Activated CD4-positive, alpha-beta memory T cell treated with anti-CD3 and anti-CD28 coated beads, Interleukin-2, amount 10 ng/mL, durations not matched to agents 7 days and 5 days (primary cell): ENCODE data around the gene MMP19. TPM values are rescaled to one million over a fixed set of nuclear protein-coding genes. Genes with fewer than 3 reads are reported as not detected.
A peak's percentile ranks its signal among the peaks of the same experiment; 100 is the strongest.

Source experiments
- CTCF ChIA-PET: fragments of 350-600 bp; sonication (Branson Sonifier 250); formaldehyde crosslinking; loops from one replicate; lab custom pipeline; 2021; ENCODE audit warnings: antibody characterized with exemption, inconsistent platforms; lab: Charles Lee
- POLR2A ChIA-PET: fragments of 350-600 bp; sonication (Branson Sonifier 250); formaldehyde crosslinking; loops from one replicate; lab custom pipeline; 2021; ENCODE audit warnings: antibody characterized with exemption; lab: Charles Lee
- DNase-seq: peaks from one replicate; pipeline ENCODE4 v3.0.0-alpha.2; 2020
- H3K27ac Mint-ChIP-seq: one replicate; pipeline ENCODE4 v1.8.0; 2021; ENCODE audit warnings: mild to moderate bottlenecking, mixed read lengths
- H3K27me3 Mint-ChIP-seq: one replicate; pipeline ENCODE4 v1.8.0; 2021; ENCODE audit warnings: mixed read lengths
- H3K36me3 Mint-ChIP-seq: one replicate; pipeline ENCODE4 v1.8.0; 2021; ENCODE audit warnings: low read depth, mixed read lengths
- H3K4me1 Mint-ChIP-seq: one replicate; pipeline ENCODE4 v1.8.0; 2021; ENCODE audit warnings: mixed read lengths
- H3K4me3 Mint-ChIP-seq: one replicate; pipeline ENCODE4 v1.8.0; 2021; ENCODE audit warnings: mild to moderate bottlenecking, mixed read lengths
- H3K9me3 Mint-ChIP-seq: one replicate; pipeline ENCODE4 v1.8.0; 2021; ENCODE audit warnings: mixed read lengths
- total RNA-seq, 2 experiments: library from RNA; stranded (reverse); gene quantifications; one replicate each; pipeline ENCODE4 v1.2.3, GENCODE V29; 2021

Gene MMP19
- total RNA-seq, 2 experiments from 2014 or later, result not detected

GRCh38 chr12:55820679-55821078, 22.1 kb downstream of the MMP19 start:
- POLR2A ChIA-PET, result interaction anchor here (1.1 to 5.8 kb wide), 5 partner anchors 11 to 134 kb away, joined by 3 to 105 read pairs (median 4); partner anchors contain the start of gene DNAJC14
- H3K36me3 Mint-ChIP-seq, result peaks cover 54% of the 10 kb centered on the region

GRCh38 chr12:55818886-55819285, 23.9 kb downstream of the MMP19 start:
- no peak for DNase-seq
- Mint-ChIP-seq H3K36me3 (peaks cover 56% of the 10 kb centered on the region), H3K4me1 (peaks cover 48% of the 10 kb centered on the region), H3K9me3 (no peaks in the 10 kb centered on the region), H3K27me3 (no peaks in the 10 kb centered on the region), H3K27ac (no peak overlapping the region), H3K4me3 (no peak overlapping the region)
- POLR2A ChIA-PET, result interaction anchor here (1.2 to 5.8 kb wide), 13 partner anchors 8 to 439 kb away, joined by 3 to 105 read pairs (median 12); partner anchors contain the start of genes ANKRD52, CD63, DGKA and DNAJC14
- CTCF ChIA-PET, result interaction anchor here (1.1 to 5.1 kb wide), 11 partner anchors 11 to 403 kb away, joined by 3 to 51 read pairs (median 11); partner anchors contain the start of genes DGKA, DNAJC14, GDF11 and PYM1

More at GRCh38 chr12:55820679-55821078, 22.1 kb downstream of the MMP19 start:
- Mint-ChIP-seq H3K27ac (no peak overlapping the region), H3K4me3 (no peak overlapping the region), H3K4me1 (peaks cover 48% of the 10 kb centered on the region), H3K9me3 (no peaks in the 10 kb centered on the region), H3K27me3 (no peaks in the 10 kb centered on the region)
- CTCF ChIA-PET, result interaction anchor here (1.0 to 5.1 kb wide), 5 partner anchors 9 to 153 kb away, joined by 3 to 47 read pairs (median 4); partner anchors contain the start of genes DNAJC14 and RAB5B
- no peak for DNase-seq

DNA sequence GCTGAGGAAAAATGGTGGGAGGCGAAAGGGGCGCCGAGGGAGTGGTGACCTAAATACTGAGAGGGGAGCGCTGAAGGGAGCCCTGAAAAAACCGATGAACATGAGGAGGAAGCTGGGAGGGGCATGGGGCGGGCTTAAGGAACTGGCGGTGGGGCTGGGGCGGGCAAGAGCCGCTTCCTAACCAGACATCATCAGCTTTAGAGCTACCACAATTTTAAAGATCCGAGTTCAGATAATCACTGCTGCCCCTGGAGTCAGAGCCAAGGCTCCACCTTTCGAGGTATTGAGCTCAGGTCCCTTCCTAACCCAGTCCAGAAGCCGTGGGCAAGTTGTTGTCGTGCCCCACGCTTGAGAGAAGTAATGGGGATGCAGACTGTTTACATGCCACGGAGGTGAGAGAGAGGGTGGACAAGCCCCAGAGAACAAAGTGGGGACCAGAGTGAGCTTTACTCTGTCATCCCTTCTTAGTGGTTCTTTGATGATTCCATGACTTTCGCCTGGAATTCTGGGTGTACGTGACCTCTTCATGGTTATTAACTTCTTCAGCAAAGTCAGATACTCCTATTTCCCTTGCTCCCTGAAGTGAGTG, 24.5 kb downstream of the MMP19 start:
- POLR2A ChIA-PET, result interaction anchor here (0.6 to 5.8 kb wide), 29 partner anchors 9 to 542 kb away, joined by 3 to 105 read pairs (median 6); partner anchors contain the start of genes ANKRD52, BLOC1S1, CD63 and CNPY2
- no peak for DNase-seq
- peaks cover 45% of the 10 kb centered on the region for H3K4me1 Mint-ChIP-seq
- no peak overlapping the region for H3K27ac Mint-ChIP-seq
- no peaks in the 10 kb centered on the region for H3K9me3 Mint-ChIP-seq
- H3K36me3 Mint-ChIP-seq, result peaks cover 58% of the 10 kb centered on the region
- no peaks in the 10 kb centered on the region for H3K27me3 Mint-ChIP-seq
- CTCF ChIA-PET, result interaction anchor here (0.9 to 5.1 kb wide), 26 partner anchors 9 to 818 kb away, joined by 3 to 51 read pairs (median 5); partner anchors contain the start of genes CD63, DGKA, DNAJC14 and ESYT1
- H3K4me3 Mint-ChIP-seq, result no peak overlapping the region

DNA sequence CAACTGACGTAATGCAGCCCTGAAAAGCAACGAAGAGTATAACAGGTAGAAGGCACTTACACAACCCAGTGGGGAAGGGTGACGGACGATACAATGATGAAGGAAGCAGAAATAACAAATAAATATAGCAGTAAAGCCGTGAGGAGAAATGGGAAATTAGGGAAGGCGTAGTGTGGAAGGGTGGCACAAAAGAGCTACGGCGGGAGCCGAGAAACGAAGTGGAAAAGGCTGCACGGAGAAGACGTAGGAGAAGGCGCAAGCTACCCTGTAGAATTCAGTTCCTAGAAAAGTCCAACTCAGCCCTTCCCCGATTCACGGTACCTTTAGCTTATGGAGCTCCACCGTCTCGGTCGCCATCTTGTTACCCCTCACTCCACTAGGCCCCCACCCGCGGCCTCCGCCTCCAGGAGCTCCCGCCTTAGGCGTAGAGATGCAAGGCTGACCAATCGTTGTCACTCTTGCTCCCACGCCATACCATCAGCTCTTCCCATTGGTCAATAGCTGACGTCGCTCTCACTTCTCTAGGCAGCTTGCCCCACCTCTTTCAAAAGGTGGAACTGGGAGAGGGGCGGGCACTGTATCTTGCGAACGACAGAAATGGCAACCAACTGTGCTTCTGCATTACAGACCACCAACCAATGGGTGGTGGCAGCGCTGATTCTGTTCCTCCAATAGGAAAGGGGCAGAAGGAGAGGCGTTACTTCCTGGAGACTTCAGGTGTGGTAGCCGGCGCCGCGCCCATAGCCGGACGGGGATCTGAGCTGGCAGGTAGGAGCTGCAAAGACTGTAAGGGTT, 25.2 kb downstream of the MMP19 start, which contains the start of the genes ORMDL2 and SARNP:
TSS of gene ORMDL2 (plus strand) at position 697 of the 795 bp plus-strand sequence. CDS start 959 bp downstream, outside the sequence.
TSS of gene SARNP (minus strand) at position 380 of the 795 bp plus-strand sequence. CDS start at position 357, 23 bp downstream.
- ChIA-PET CTCF (interaction anchor here (0.9 to 5.1 kb wide), 28 partner anchors 10 to 819 kb away, joined by 3 to 51 read pairs (median 5); partner anchors contain the start of genes CD63, DGKA, DNAJC14 and ESYT1), POLR2A (interaction anchor here (0.7 to 5.8 kb wide), 30 partner anchors 9 to 543 kb away, joined by 3 to 105 read pairs (median 6); partner anchors contain the start of genes ANKRD52, BLOC1S1, CD63 and CNPY2)
- Mint-ChIP-seq H3K4me1 (peaks cover 47% of the 10 kb centered on the region), H3K27ac (no peak within 1 kb of the TSS), H3K36me3 (peaks cover 56% of the 10 kb centered on the region), H3K9me3 (no peaks in the 10 kb centered on the region), H3K27me3 (no peaks in the 10 kb centered on the region), H3K4me3 (no peak within 1 kb of the TSS)
- peak; percentile 98 for DNase-seq

GRCh38 chr12:55816881-55817344, 25.8 kb downstream of the MMP19 start:
- Mint-ChIP-seq H3K4me1 (peaks cover 49% of the 10 kb centered on the region), H3K27me3 (no peaks in the 10 kb centered on the region), H3K9me3 (no peaks in the 10 kb centered on the region), H3K4me3 (no peak overlapping the region), H3K36me3 (peaks cover 54% of the 10 kb centered on the region), H3K27ac (no peak overlapping the region)
- DNase-seq, result no peak
- CTCF ChIA-PET, result interaction anchor here (0.8 to 5.1 kb wide), 17 partner anchors 10 to 405 kb away, joined by 3 to 51 read pairs (median 5); partner anchors contain the start of genes DGKA, DNAJC14, ESYT1 and GDF11
- POLR2A ChIA-PET, result interaction anchor here (0.7 to 5.8 kb wide), 26 partner anchors 8 to 543 kb away, joined by 3 to 105 read pairs (median 8); partner anchors contain the start of genes BLOC1S1, CD63, CNPY2 and DGKA

GRCh38 chr12:55815473-55815872, 27.3 kb downstream of the MMP19 start:
- peaks cover 44% of the 10 kb centered on the region for H3K36me3 Mint-ChIP-seq
- DNase-seq, result no peak
- CTCF ChIA-PET, result no interaction called here
- H3K4me3 Mint-ChIP-seq, result no peak overlapping the region
- POLR2A ChIA-PET, result interaction anchor here (0.6 to 3.7 kb wide), 8 partner anchors 15 to 122 kb away, joined by 3 to 91 read pairs (median 4); partner anchors contain the start of genes DGKA, GDF11 and PYM1
- H3K9me3 Mint-ChIP-seq, result no peaks in the 10 kb centered on the region
- H3K4me1 Mint-ChIP-seq, result peaks cover 52% of the 10 kb centered on the region
- no peak overlapping the region for H3K27ac Mint-ChIP-seq
- no peaks in the 10 kb centered on the region for H3K27me3 Mint-ChIP-seq

DNA sequence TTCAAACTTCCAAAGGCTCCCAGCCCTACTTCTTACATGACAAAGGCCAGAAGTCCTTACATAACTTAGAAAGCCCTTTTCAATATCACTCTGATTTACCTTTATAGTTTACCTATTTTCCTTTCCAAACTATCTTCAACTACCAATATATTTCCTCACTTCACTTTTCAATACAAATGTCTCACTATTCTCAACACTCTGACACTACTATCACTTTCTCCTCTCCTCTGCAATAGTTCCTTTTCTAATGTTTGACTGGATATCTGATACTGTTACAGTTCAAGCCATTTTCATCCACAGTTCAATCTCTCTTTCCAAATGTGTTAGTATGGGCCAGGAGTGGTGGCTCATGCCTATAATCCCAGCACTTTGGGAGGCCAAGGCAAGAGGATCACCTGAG, 28.5 kb downstream of the MMP19 start:
- H3K9me3 Mint-ChIP-seq, result no peaks in the 10 kb centered on the region
- no peak for DNase-seq
- H3K27ac Mint-ChIP-seq, result no peak overlapping the region
- ChIA-PET POLR2A (interaction anchor here (0.6 to 3.6 kb wide), 2 partner anchors 16 to 51 kb away, joined by 3 to 13 read pairs; partner anchors contain the start of gene DNAJC14), CTCF (interaction anchor here (1.2 to 1.3 kb wide), 2 partner anchors 18 to 76 kb away, joined by 3 to 4 read pairs; no protein-coding TSS in a partner anchor)
- peaks cover 38% of the 10 kb centered on the region for H3K36me3 Mint-ChIP-seq
- peaks cover 50% of the 10 kb centered on the region for H3K4me1 Mint-ChIP-seq
- H3K27me3 Mint-ChIP-seq, result no peaks in the 10 kb centered on the region
- no peak overlapping the region for H3K4me3 Mint-ChIP-seq

GRCh38 chr12:55812088-55812487, 30.6 kb downstream of the MMP19 start:
- Mint-ChIP-seq H3K9me3 (no peaks in the 10 kb centered on the region), H3K36me3 (peaks cover 40% of the 10 kb centered on the region), H3K4me1 (peaks cover 39% of the 10 kb centered on the region), H3K27ac (no peak overlapping the region), H3K27me3 (no peaks in the 10 kb centered on the region), H3K4me3 (no peak overlapping the region)
- CTCF ChIA-PET, result interaction anchor here (0.9 to 1.8 kb wide), 3 partner anchors 18 to 128 kb away, joined by 3 to 6 read pairs (median 3); no protein-coding TSS in a partner anchor
- POLR2A ChIA-PET, result interaction anchor here (0.9 to 3.6 kb wide), 4 partner anchors 18 to 120 kb away, joined by 3 to 13 read pairs (median 5); partner anchors contain the start of genes DNAJC14 and PYM1
- DNase-seq, result no peak

DNA sequence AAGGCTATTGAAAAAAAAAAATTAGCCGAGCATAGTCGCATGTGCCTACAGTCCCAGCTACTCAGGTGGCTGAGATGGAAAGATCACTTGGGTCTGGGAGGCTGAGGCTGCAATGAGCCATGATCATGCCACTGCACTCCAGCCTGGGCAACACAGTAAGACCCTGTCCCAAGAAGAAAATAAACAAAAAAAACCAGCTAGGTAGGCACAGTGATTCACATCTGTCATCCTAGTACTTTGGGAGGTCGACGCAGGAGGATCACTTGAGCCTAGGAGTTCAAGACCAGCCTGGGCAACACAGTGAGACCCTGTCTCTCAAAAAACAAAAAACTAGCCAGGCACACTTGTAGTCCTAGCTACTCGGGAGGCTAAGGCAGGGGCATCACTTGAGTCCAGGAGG, 33.5 kb downstream of the MMP19 start:
- Mint-ChIP-seq H3K36me3 (peaks cover 40% of the 10 kb centered on the region), H3K27me3 (no peaks in the 10 kb centered on the region), H3K9me3 (no peaks in the 10 kb centered on the region), H3K27ac (no peak overlapping the region), H3K4me1 (peaks cover 29% of the 10 kb centered on the region), H3K4me3 (no peak overlapping the region)
- DNase-seq, result no peak
- ChIA-PET POLR2A (interaction anchor here (0.7 to 3.2 kb wide), 3 partner anchors 9 to 148 kb away, joined by 3 to 19 read pairs (median 3); partner anchors contain the start of genes ORMDL2 and SARNP), CTCF (interaction anchor here (1.9 kb wide), 1 partner anchor 71 kb away, joined by 5 read pairs; no protein-coding TSS in a partner anchor)

- H3K4me3 Mint-ChIP-seq, result no peak overlapping the region
- POLR2A ChIA-PET, result interaction anchor here (0.9 to 3.2 kb wide), 2 partner anchors 11 kb away, joined by 3 to 19 read pairs; partner anchors contain the start of genes ORMDL2 and SARNP
These were observed 35.8 kb downstream of the MMP19 start for GRCh38 chr12:55806982-55807381.

DNA sequence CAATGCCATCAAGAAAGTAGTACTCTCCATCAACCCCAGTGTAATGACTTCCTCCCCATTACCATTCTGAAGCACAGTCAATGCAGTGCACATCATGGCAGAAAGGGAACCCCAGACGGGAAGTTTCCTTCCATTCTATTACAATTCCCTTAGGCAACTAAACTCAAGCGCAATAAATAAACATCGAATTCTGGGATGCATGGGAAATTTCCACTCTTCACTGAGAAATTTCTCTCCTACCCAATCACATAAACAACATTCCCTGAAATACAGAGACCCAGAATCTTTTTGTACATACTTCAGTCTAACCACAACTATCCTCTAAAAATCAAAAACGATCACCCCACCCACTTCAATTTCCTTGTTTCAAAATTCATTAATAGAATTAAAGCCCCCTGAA, 45.2 kb downstream of the MMP19 start:
- H3K27me3 Mint-ChIP-seq, result no peaks in the 10 kb centered on the region
- ChIA-PET CTCF (interaction anchor here (0.6 to 3.7 kb wide), 11 partner anchors 10 to 198 kb away, joined by 3 to 32 read pairs (median 3); partner anchors contain the start of gene RAB5B), POLR2A (interaction anchor here (2.4 kb wide), 1 partner anchor 139 kb away, joined by 6 read pairs; no protein-coding TSS in a partner anchor)
- H3K4me1 Mint-ChIP-seq, result peaks cover 17% of the 10 kb centered on the region
- H3K4me3 Mint-ChIP-seq, result no peak overlapping the region
- no peaks in the 10 kb centered on the region for H3K9me3 Mint-ChIP-seq
- H3K36me3 Mint-ChIP-seq, result peaks cover 71% of the 10 kb centered on the region
- no peak overlapping the region for H3K27ac Mint-ChIP-seq
- no peak for DNase-seq

More at GRCh38 chr12:55806982-55807381, 35.8 kb downstream of the MMP19 start:
- DNase-seq, result no peak
- peaks cover 14% of the 10 kb centered on the region for H3K4me1 Mint-ChIP-seq
- CTCF ChIA-PET, result interaction anchor here (0.7 kb wide), 1 partner anchor 10 kb away, joined by 3 read pairs; no protein-coding TSS in a partner anchor
- peaks cover 40% of the 10 kb centered on the region for H3K36me3 Mint-ChIP-seq
- no peak overlapping the region for H3K27ac Mint-ChIP-seq
- no peaks in the 10 kb centered on the region for H3K9me3 Mint-ChIP-seq
- no peaks in the 10 kb centered on the region for H3K27me3 Mint-ChIP-seq
